HG03571 (cell line): ENCODE results near the gene MAPKAPK3.
"Not testable (repeated sequence)": the region's sequence is repeated elsewhere in the genome, so short reads cannot be mapped to it uniquely, and the experiment has no call there.

Experiments used
- ATAC-seq: cut with Tn5 transposase; IDR thresholded peaks from one replicate; pipeline ENCODE4 v1.9.1; 2021; ENCODE audit not compliant: unreplicated experiment

The MAPKAPK3 gene

DNA sequence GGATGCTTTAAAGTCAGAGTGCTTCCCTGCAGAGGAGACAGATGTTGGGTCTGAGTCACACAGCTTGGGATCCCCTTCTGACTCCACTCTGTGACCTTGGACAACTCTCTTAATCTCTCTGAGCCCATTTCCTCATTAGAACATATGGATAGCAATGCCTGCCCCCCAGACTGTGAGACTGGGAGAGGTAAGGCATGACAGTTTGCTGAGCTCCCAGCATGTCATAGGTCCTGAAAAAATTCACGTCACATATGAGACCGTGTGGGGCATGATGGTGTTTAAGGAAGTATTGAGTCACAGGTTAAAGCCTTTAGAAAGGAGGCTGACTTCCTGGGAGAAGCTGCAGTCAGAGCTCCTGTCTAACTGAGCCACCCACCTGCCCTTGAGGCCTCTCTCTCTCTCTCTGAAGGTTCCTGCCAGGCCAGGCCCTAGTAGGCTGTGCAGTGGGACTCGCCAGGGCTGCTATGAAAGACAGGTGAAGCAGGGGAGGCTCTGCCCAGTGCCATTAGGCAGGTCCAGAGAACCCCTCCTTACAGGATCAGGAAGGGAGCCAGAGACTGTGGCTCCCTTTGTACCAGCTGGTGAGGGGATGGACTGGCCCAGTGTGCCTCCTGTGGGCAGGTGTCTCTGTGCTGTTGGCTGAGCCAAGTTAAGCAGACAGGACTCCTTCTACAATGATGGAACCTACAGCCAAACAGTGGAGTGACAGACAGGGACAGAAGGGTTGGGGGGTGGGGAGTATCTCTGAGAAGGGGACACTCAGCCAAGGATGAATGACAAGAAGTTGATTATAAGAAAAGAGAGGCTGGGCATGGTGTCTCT, 38.3 kb downstream of the MAPKAPK3 start:
- ATAC-seq = no peak

DNA sequence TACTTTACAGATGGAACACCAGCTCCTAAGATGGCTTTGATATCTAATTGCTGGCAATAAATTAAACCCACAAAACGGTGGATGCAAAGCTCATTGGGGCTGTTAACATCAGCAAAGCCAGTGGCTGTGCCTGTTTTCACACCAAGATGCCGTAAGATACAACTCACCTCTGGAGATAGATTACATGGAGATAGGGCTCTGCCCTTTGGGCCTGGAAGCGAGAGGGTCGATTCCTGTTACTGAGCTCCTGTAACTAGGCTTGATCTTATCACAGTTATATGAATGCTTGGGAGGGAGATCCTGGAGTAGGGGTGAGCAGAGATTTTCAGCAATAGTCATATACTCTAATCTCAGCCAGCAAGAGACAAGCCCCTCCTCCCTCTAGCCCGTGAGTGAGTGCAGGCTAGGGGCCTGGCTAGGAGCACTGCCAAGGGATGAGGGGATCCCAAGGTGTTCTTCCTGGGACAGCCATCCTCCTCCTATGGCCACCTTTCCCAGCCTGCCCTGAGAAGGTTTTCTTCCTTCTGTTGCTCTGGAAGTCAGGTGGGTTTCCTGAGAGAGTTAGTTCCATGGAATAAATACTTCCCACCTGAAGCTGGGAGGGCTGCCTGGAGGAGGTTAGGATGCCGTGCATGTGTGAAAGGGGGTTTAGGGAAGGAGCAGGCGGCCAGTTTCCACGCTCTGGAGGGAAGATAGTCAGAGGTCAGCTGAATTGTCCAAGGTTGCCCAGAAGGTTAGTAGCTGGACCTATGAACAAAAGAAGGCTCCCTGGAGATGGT, 39.7 kb downstream of the MAPKAPK3 start:
- no peak for ATAC-seq

DNA sequence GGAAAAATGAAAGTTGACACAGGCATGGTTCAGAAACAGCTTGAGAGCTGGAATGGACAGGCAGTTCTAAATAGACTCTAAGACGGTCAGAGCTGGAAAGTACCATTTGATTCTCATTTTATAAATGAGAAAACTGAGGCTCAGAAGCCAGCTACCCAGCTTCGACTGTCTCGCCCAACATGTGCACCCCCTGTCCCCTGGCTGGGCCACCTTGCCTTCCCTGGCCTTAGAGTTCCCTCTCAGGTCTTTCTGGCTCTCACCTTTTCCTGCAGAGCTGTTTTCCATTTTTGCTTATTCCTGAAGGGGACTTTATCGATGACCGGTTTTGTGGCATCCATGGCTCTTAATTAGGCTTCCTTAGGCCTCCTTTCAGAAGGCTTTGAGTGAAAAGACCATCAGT, 40.5 kb downstream of the MAPKAPK3 start:
- no peak for ATAC-seq

DNA sequence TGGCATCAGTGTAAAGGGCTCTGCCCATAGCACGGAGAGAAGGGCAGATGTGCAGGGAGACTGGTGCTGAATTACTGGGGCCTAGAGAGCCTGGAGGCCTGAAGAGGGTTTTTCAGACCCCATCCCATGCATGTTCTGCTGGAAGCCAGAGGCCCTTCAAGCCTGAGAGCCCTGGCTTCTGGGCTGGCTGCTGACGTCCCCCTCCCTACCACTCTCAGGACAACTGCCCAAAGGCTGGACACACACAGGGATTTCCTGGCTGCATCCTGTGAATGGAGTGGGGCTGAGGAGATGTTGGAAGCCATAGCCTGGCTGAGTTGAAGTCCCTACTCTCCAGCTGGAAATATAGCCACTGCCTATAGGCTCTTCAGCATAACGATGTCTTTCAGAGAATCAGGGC, 40.9 kb downstream of the MAPKAPK3 start:
- no peak for ATAC-seq

DNA sequence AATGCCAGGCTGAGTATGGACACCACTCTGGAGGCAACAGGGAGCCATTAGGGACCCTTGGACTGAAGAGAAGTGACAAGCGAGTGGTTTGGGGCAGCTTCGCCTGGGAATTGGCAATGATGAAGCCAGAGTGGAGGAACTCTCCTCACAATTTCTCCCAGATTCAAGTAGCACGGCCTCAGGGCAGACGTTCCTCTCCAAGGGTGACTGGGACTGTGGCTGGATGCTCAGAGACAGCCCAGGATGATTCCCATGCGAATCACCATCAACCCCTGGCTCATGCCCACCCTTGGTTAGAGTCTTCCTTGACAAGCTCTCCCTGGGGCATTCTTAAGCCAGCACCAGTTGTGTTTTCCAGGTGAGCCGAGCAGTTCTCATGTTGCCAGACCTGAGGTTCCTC, 41.5 kb downstream of the MAPKAPK3 start:
- no peak for ATAC-seq

DNA sequence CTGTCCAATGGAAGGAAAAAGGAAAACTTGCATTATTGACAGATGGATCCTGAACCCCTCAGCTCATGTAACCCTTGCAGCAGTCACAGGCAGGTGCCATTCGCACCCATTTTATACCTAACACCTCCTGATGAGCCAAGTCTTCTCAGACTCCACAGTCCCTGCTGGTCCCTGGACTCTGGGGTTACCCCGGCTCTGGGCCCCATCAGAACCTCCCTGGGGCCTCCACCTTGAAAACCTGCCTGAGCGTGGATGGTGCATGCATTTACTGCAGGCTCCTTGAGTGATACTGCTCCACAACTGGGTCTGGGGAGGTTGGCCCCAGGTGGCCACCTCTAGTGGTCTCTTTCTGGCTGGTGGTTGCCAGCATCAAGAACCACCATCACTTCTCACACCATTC, 41.9 kb downstream of the MAPKAPK3 start:
- no peak for ATAC-seq

DNA sequence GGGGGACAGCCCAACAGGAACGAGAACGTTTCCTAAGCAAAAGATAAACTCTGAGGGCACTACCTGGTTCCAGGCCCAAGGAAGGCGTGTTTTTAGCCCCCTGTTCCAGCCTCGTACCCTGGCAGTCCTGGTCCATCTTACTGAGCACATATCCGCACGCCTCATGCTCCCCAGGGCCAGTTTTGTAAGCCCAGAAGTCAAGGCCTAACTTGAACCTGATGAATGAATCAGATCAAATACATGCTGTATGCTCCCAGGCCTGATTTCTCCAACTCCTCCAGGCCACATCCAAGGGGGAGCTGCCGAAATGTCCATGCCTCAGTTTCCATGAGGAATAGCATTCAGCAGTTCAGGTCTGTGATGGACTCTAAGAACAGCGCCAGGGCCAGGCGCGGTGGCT, 43.4 kb downstream of the MAPKAPK3 start:
- no peak for ATAC-seq

DNA sequence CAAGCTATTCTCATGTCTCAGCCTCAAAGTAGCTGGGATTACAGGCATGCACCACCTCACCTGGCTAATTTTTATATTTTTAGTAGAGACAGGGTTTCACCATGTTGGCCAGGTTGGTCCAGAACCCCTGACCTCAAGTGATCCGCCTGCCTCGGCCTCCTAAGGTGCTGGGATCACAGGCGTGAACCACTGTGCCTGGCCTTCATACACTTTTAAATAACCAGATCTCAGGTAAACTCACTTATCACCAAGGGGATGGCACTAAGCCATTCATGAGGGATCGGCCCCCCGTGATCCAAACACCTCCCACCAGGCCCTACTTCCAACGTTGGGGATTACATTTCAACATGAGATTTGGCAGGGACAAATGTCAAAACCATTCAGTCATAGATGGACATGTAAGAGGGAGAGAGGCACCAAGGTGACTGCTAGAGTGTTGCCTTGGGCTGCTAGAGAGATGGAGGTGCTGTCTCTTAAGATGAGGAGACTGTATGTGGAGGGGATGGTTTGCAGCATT, 44.4 kb downstream of the MAPKAPK3 start:
- ATAC-seq = no peak

DNA sequence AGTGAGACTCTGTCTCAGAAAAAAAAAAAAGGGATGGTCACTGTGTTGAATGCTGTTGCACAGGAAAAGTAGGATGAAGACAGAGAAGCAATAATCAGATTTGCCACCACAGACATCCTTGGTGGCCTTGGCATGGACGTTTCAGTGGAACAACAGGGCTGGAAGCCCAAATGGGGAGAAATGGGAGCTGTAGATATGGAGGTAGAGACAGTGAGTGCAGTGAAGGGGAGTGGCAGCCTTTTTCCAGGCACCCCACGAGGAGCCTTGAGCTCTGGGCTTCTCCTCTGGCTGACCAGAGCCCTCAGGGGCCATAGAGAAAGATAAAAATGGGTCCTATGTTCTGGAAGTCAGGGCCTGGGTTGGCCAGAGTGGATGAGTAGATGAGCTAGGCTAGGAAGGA, 45.5 kb downstream of the MAPKAPK3 start:
- no peak for ATAC-seq

DNA sequence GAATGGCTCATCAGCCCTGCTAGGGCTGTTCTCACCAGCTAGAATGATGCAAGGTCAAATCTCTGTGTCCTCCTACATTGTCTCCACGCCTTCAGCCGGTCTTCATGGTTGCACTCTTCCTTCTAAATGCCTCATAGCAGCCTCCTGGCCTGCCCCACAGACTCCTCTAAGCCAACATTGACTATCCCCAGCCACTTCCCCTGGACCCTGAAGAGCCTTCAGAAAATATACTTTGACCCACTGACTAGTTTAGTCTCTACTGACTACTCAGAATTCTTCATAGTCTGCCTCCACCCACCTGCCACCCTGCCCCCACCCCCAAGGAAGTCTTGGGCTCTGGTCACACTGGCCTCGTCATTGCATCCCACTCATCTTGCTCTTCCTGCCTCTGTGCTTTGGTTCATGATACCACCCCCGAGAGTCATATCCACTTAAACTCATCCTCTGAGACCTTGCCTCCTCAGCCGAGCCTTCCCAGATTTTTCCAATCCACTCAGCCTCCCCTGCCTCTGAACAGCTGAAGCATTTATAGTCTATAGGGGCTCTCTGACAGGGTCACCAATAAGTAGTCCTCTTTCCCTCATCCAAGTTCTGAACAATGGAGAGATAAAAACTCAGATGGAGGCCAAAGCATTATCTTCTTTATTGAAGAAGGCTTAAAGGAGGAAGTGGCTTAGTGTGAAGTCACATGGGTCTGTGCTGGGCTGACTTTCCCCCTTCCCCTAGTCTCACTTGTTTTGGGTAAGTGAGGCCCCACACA, 48.3 kb downstream of the MAPKAPK3 start:
- ATAC-seq = no peak

DNA sequence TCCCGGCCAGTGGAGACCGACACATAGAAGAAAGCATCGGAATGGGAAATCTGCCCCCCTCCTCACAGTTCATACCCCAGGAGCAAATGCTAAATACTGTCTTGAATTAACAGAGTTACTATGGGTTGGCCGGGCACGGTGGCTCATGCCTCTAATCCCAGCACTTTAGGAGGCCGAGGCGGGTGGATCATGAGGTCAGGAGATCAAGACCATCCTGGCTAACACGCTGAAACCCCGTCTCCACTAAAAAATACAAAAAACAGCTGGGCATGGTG, 48.8 kb downstream of the MAPKAPK3 start:
- not testable (repeated sequence) for ATAC-seq

DNA sequence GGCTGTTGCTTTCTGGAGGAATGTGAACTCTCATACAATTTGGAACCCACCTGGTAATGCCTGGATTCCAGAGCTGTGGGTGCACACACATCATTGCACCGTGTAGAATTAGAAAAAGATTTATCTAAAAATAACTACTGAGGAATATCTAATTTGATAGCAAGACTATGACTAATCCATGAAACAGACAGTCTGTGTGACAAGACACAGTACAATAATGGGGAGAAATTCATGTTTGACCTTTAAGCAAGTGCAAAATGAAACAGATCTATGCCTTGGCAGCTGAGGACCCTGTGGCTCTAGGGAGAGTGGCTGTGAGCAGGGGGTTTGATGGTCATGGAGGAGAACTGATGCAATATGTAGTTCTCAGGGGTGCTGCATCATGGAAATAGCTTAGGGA, 49.9 kb downstream of the MAPKAPK3 start:
- ATAC-seq = no peak

DNA sequence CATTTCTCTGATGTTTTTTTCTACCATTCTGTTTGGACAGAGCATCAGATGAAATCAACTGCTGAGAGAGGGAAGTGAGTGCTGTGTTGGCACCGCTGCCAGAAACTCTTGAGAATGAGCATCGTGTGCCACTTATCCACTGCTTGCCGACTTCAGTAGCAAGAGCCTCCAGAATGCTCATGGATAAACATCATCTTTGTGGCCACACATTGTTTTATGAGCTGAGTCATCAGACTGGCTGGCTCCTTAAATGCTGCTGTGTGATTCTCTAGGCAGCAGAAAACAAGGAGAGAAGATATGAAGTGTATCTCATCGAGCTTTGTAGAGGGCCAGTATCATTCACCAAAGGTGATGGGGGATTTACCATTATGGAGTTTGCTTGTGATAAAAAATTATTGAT, 54.4 kb downstream of the MAPKAPK3 start:
- no peak for ATAC-seq

DNA sequence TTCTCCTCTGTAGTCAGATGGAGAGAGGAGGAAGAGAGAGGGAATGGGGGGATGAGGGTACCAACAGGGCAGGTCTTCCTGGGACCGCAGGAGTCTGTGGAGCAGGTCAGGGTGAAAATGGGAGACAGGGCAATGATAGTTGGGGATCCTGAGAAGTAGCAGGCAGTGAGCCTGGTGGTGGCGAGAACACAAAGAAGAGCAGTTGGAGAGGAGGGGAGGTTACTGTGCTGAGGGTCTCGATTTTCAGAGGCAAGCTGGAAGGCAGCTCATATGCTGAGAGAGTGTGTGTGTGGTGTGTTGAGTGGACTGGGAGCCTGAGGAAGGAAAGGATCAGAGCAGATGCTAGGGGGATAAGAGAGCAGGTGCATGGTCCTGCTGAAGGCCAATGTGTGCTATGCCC, 55.7 kb downstream of the MAPKAPK3 start:
- no peak for ATAC-seq

DNA sequence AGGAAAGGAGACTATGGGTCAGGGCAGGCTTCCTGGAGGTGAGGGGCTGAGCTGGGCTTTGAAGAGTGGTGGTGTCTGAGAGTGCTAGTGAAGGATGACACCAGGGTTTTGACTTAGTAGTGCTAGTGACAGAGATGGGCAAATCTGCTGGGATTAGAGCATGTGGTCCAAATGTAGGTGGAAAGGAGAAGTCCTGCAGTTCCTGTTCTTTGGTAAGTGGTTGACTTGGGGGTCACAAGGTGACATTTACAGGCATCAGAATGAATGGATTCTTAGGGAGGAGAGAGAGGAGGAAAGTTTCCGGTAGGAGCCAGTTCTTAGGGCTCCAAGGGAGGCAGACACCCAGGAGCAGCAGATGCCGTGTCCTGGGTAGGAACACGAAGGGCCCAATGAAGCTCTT, 57.0 kb downstream of the MAPKAPK3 start:
- no peak for ATAC-seq

DNA sequence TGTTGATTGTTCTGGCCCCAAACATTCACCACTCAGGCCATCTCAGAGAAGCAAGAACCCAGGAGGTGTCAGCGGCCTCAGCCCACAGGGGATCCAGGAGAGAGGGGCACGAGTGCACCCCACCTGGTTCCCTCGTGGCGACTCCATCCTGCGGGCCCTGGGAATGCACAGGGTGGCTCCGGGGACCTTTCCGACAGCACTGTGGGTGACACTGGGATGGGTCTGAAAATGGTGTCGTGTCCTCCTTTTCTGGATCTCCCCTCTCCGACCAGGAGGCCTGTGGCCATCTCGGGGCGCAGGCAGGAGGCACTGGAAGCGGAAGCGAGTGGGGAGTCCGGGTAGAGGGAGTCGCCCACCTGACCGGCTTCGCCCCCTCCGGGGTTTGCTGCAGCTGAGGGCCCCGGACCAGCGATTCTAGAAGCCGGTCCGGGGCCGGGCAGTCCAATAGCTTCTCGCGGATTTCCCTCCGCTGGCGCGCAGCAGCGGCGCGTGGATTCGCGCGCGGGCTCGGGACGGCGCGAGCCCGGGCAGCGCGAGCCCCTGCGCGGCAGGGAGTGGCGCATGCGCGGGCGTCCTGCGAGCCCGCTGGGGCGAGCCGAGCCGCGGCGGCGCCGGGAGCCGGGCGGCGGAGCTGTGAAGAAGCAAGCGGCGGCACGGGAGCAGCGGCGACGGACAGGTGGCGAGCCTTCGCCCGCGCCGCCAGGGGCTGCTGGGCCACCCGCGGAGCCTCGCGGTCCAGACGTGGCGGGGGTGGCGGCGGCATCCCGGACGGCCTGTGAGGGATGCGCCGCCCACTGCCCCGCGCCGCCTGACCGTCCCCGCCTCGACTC, 57.6 kb downstream of the MAPKAPK3 start, which contains the start of gene DOCK3:
Gene DOCK3 (plus strand): TSS at position 579 of the 830 bp plus-strand sequence. CDS start 337 bp downstream, outside the sequence.
- no peak for ATAC-seq

DNA sequence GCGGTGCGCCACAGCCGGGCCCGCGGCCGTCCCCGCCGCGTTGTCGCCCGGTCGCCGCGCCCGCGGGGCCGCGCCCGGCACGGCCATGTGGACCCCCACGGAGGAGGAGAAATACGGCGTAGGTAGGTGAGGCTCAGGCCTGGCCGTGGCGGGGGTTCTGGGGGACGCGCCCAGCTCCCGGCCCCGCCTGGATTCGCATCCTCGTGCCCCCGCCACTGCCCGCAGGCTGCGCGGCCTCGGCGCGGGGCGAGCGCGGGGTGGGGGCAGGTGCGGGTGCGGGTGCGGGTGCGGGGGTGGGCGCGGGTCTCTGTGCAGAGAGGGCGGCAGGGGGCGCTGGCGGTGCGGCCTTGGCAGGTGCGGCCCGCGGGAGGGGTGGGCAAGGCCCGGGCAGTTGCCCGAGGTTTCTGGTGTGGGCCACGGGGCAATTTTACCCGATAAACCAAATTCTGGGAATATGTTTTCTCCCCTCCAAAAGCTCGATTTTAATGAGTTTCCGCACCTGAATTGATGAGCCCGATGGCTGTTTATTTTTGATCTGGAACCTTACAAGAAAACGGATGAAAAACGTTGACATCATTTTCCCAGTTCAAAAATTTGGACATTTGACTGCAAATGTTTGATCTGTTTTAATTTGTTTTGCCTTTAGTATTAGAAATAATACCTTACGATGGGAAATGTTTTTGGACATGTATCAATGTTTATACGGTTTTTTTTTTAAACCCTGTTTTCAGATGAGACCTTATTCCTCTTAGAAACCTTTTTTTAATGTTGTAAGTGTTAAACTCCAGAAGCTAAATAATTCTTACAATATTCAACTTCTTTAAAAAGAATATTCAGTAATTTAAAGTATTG, 58.5 kb downstream of the MAPKAPK3 start:
- ATAC-seq = no peak

DNA sequence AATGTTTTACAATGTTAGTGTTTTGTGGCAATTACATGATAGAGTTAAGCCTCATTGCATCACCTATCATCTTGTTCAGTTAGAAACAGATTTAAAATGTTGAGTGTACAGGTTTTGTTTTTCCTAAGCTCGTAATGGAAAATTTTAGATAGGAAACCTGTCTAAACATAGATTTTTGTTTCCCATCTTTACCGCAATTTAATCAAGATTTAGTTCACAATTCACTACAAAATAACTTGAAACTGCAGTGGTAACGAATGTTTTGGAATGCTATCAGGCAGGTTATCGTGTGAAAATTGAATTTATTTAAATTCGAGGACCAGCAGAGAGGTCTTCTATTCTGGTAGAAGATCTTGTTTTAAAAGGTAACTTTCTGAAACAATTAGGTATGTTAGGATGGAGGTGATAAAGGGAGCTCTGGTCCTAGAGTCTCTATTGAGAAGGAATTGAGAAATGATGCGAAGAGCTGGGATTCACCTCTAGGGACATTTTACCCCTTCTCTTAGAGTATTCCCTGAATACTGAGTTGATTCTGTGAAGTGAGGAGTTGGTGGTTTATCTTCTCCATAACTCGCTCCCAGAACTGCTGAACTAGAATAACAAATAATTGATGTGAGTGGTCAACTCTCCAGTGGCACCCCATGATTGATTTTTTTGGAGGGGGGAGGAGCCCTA, 59.2 kb downstream of the MAPKAPK3 start:
- ATAC-seq = no peak

DNA sequence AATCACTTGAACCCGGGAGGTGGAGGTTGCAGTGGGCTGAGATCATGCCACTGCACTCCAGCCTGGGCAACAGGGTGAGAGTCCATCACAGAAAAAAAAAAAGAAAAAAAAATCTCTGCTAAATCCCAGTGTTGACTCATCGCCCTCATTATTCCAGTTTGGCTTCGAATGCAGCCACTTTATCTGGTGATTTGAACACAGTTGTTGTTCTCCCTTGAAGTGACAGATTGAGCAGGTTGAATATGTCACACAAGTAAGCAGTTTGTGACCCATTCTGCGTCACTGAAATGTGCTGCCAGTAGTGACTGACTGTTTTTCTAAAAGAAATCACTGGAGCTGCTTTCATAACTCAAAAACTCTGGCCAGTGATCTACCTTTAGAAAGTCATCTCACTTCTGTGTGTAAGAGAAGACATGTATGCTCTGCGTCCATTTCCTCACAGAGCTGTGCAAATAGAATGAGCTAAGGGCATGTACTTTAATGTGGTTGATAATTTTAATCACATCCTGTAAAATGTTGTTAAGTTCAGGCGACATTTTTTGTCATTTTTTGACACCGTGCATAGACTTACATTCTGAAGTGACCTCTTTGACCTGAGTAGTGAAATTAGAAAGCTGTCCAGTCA, 70.3 kb downstream of the MAPKAPK3 start:
- ATAC-seq = no peak
